Activated B cell treated with CpG ODN at 0.5 μM for 24 hours (primary cell): ENCODE results near the gene LGR6. TPM values are rescaled to one million over a fixed set of nuclear protein-coding genes. Genes with fewer than 3 reads are reported as not detected.
"Not testable (repeated sequence)": the region's sequence is repeated elsewhere in the genome, so short reads cannot be mapped to it uniquely, and the experiment has no call there.

Experiments
- ATAC-seq: fragments of 200-7000 bp; cut with Tn5 transposase; one replicate; pipeline ENCODE4 v1.10.0; 2021; ENCODE audit warnings: low read depth, mild to moderate bottlenecking, moderate library complexity
- CTCF ChIA-PET: fragments of 350-600 bp; sonication (Branson Sonifier 250); formaldehyde crosslinking; loops from one replicate; lab custom pipeline; 2021; ENCODE audit warnings: antibody characterized with exemption; lab: Charles Lee
- POLR2A ChIA-PET: fragments of 350-600 bp; sonication (Branson Sonifier 250); formaldehyde crosslinking; loops from one replicate; lab custom pipeline; 2021; ENCODE audit warnings: antibody characterized with exemption; lab: Charles Lee
- DNase-seq: peaks from one replicate; pipeline ENCODE4 v3.0.0; 2022
- H3K27ac Mint-ChIP-seq: one replicate; pipeline ENCODE4 v1.8.0; 2020; ENCODE audit warnings: mixed read lengths
- H3K27me3 Mint-ChIP-seq: one replicate; pipeline ENCODE4 v1.8.0; 2021; ENCODE audit warnings: mixed read lengths
- H3K36me3 Mint-ChIP-seq: one replicate; pipeline ENCODE4 v1.8.0; 2021; ENCODE audit warnings: low read depth, mixed read lengths
- H3K4me1 Mint-ChIP-seq: one replicate; pipeline ENCODE4 v1.8.0; 2021; ENCODE audit warnings: mixed read lengths
- H3K4me3 Mint-ChIP-seq: one replicate; pipeline ENCODE4 v1.8.0; 2020; ENCODE audit warnings: mild to moderate bottlenecking, mixed read lengths
- H3K9me3 Mint-ChIP-seq: one replicate; pipeline ENCODE4 v1.8.0; 2020; ENCODE audit warnings: mixed read lengths
- intact Hi-C: fragments of 100-400 bp; cut with micrococcal nuclease; formaldehyde crosslinking; loops from one replicate; pipeline ENCODE4 v1.15.1; 2024
- total RNA-seq: library from RNA; stranded (reverse); gene quantifications from 2 replicates; pipeline ENCODE4 v1.2.3, GENCODE V29; 2022
- TF ChIP-seq, protein P1 (sequence below): fragments of 200-600 bp; IDR thresholded peaks from one replicate; pipeline ENCODE4 v1.8.0; 2022; ENCODE audit warnings: antibody characterized with exemption, mild to moderate bottlenecking

LGR6 gene
- total RNA-seq, 1 donor from 2014 or later, result not detected

- DNase-seq (no peak), ATAC-seq (no peak)
- no peak overlapping the region for H3K27ac Mint-ChIP-seq
- no peaks in the 10 kb centered on the region for H3K9me3 Mint-ChIP-seq
- TF ChIP-seq, protein P1, sequence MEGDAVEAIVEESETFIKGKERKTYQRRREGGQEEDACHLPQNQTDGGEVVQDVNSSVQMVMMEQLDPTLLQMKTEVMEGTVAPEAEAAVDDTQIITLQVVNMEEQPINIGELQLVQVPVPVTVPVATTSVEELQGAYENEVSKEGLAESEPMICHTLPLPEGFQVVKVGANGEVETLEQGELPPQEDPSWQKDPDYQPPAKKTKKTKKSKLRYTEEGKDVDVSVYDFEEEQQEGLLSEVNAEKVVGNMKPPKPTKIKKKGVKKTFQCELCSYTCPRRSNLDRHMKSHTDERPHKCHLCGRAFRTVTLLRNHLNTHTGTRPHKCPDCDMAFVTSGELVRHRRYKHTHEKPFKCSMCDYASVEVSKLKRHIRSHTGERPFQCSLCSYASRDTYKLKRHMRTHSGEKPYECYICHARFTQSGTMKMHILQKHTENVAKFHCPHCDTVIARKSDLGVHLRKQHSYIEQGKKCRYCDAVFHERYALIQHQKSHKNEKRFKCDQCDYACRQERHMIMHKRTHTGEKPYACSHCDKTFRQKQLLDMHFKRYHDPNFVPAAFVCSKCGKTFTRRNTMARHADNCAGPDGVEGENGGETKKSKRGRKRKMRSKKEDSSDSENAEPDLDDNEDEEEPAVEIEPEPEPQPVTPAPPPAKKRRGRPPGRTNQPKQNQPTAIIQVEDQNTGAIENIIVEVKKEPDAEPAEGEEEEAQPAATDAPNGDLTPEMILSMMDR, result no peak
- intact Hi-C loops, result loop anchor here (2.0 to 10.0 kb wide), 3 partner anchors 19 to 1219 kb away; no protein-coding TSS in a partner anchor
- H3K4me3 Mint-ChIP-seq, result no peak overlapping the region
- peaks cover 50% of the 10 kb centered on the region for H3K4me1 Mint-ChIP-seq
- peaks cover 1% of the 10 kb centered on the region for H3K27me3 Mint-ChIP-seq
- ChIA-PET CTCF (interaction anchor here (1.3 kb wide), 1 partner anchor 27 kb away, joined by 3 read pairs; no protein-coding TSS in a partner anchor), POLR2A (no interaction called here)
- H3K36me3 Mint-ChIP-seq, result no peaks in the 10 kb centered on the region
Measured at GRCh38 chr1:202165942-202166843, 27.4 kb upstream of the LGR6 start.

DNA sequence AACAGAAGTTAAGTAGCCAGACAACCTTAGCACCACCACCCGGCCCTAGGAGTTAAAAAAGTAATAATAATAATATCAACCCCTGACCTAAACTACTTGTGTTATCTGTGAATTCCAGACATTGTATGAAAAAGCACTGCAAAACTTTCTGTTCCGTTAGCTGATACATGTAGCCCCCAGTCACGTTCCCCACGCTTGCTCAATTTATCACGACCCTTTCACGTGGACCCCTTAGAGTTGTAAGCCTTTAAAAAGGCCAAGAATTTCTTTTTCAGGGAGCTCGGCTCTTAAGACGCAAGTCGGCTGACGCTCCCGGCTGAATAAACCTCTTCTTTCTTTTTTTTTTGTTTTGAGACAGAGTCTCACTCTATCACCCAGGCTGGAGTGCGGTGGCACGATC lies 26.5 kb upstream of the LGR6 start:
- H3K4me3 Mint-ChIP-seq, DNase-seq, POLR2A ChIA-PET, H3K27ac Mint-ChIP-seq, H3K9me3 Mint-ChIP-seq, H3K36me3 Mint-ChIP-seq, H3K27me3 Mint-ChIP-seq, ATAC-seq: not testable (repeated sequence)
- peaks cover 41% of the 10 kb centered on the region for H3K4me1 Mint-ChIP-seq
- CTCF ChIA-PET, result interaction anchor here (1.3 kb wide), 1 partner anchor 26 kb away, joined by 3 read pairs; no protein-coding TSS in a partner anchor
- intact Hi-C loops, result loop anchor here (10.0 kb wide), 2 partner anchors 448 to 1218 kb away; no protein-coding TSS in a partner anchor

- ATAC-seq (no peak), DNase-seq (no peak)
- ChIA-PET CTCF (no interaction called here), POLR2A (no interaction called here)
- Mint-ChIP-seq H3K9me3 (no peaks in the 10 kb centered on the region), H3K27me3 (peaks cover 1% of the 10 kb centered on the region), H3K36me3 (no peaks in the 10 kb centered on the region), H3K4me1 (peaks cover 33% of the 10 kb centered on the region), H3K27ac (no peak overlapping the region), H3K4me3 (no peak overlapping the region)
- TF ChIP-seq, protein P1, result no peak
- intact Hi-C loops, result loop anchor here (10.0 kb wide), 2 partner anchors 447 to 1217 kb away; no protein-coding TSS in a partner anchor
Measured at GRCh38 chr1:202167708-202168415, 25.7 kb upstream of the LGR6 start.

DNA sequence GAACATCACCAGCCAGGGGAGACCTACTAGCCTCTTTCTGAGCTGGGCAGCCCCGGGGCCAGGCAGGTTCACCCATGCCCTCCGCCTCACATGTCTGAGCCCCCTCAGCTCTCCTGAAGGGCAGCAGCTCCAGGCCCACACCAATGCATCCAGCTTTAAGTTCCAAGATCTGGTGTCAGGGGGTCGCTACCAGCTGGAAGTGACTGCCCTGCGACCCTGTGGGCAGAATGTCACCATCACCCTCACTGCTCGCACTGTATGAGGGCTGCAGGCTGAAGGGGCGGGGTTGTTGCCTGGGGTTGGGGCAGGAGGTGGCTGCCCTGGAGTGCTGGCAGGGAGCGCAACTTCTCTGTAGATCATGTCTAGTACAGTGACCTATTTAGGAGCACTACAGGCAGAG lies 24.7 kb upstream of the LGR6 start:
- ATAC-seq, result no peak
- H3K36me3 Mint-ChIP-seq, result no peaks in the 10 kb centered on the region
- TF ChIP-seq, protein P1, result no peak
- intact Hi-C loops, result loop anchor here (10.0 kb wide), 2 partner anchors 446 to 1216 kb away; no protein-coding TSS in a partner anchor
- peaks cover 23% of the 10 kb centered on the region for H3K4me1 Mint-ChIP-seq
- DNase-seq, result no peak
- POLR2A ChIA-PET, result no interaction called here
- no peaks in the 10 kb centered on the region for H3K9me3 Mint-ChIP-seq
- peaks cover 1% of the 10 kb centered on the region for H3K27me3 Mint-ChIP-seq
- H3K27ac Mint-ChIP-seq, result no peak overlapping the region
- CTCF ChIA-PET, result interaction anchor here (1.0 kb wide), 1 partner anchor 33 kb away, joined by 3 read pairs; no protein-coding TSS in a partner anchor
- no peak overlapping the region for H3K4me3 Mint-ChIP-seq

DNA sequence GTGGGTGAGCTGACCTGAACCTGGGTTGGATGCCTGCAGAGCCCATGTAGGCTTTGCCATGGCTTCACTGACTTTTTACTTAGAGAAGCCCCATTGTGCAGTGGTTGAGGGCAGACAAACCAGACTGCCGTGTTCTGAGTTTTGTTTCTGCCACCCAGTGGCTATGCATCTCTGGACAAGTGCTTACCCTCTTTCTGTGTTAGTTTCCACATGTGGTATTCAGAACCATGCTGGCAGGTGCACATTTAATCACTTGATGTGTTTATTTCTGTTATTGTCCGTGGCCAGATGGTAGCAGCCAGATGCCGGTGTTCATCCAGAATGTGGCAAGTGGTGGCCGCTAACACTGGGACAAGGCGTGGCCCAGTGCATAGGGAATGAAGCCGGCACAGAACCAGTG lies 22.9 kb upstream of the LGR6 start:
- no peak overlapping the region for H3K4me3 Mint-ChIP-seq
- ChIA-PET POLR2A (no interaction called here), CTCF (no interaction called here)
- H3K9me3 Mint-ChIP-seq, result no peaks in the 10 kb centered on the region
- no peaks in the 10 kb centered on the region for H3K36me3 Mint-ChIP-seq
- ATAC-seq, result no peak
- H3K27ac Mint-ChIP-seq, result no peak overlapping the region
- no peak for DNase-seq
- intact Hi-C loops, result no loop called here
- TF ChIP-seq, protein P1, result no peak
- H3K4me1 Mint-ChIP-seq, result peaks cover 5% of the 10 kb centered on the region
- H3K27me3 Mint-ChIP-seq, result peaks cover 1% of the 10 kb centered on the region
